T-cell (primary cell): ENCODE results near the gene BCAS3. TPM values are rescaled to one million over a fixed set of nuclear protein-coding genes. Genes with fewer than 3 reads are reported as not detected.

Experiments used
- ATAC-seq, 4 experiments: fragments of 200-7000 bp in 3 of 4; fragments of 150-1000 bp in 1 of 4; cut with Tn5 transposase; replicated peaks in 1 of 4; 1 replicate in 3 of 4; 2 replicates in 1 of 4; pipeline ENCODE4 v1.10.0; 2021; ENCODE audit warnings: moderate library complexity in 3 of 4, mild to moderate bottlenecking in 2 of 4, moderate number of reproducible peaks in 1 of 4
- CTCF ChIA-PET, 2 donors: fragments of 300-600 bp; sonication (Branson Sonifier 250); formaldehyde crosslinking; loops; one replicate each; lab custom pipeline; 2022; ENCODE audit warnings: antibody characterized with exemption in 2 of 2; lab: Charles Lee
- POLR2A ChIA-PET, 2 donors: fragments of 300-600 bp; sonication (Branson Sonifier 250); formaldehyde crosslinking; loops; one replicate each; lab custom pipeline; 2022; ENCODE audit warnings: antibody characterized with exemption in 2 of 2; lab: Charles Lee
- DNase-seq, 35 experiments: peaks; one replicate each; pipeline versions ENCODE4 v3.0.0 to v3.0.0-alpha.2; 2013 to 2023
- H3K27ac ChIP-seq: one replicate; pipeline ENCODE4 v1.5.1; 2013; ENCODE audit warnings: low read length
- H3K27me3 ChIP-seq, 2 experiments: replicated peaks in 1 of 2; 1 replicate in 1 of 2; 2 replicates in 1 of 2; pipeline versions ENCODE4 v1.6.1 to v1.7.0; 2013; ENCODE audit warnings: low read length in 1 of 2, mixed read lengths in 1 of 2; ENCODE audit not compliant: control insufficient read depth in 2 of 2, insufficient read depth in 2 of 2; ENCODE audit errors: extremely low read depth in 1 of 2
- H3K36me3 ChIP-seq, 2 donors: 1 replicate in 1 of 2; 2 replicates in 1 of 2; pipeline versions ENCODE4 v1.6.1 to v1.7.0; 2013; ENCODE audit warnings: low read length in 1 of 2; ENCODE audit not compliant: control insufficient read depth in 2 of 2, insufficient read depth in 1 of 2; ENCODE audit errors: extremely low read depth in 1 of 2
- H3K4me1 ChIP-seq, 2 experiments: 1 replicate in 1 of 2; 2 replicates in 1 of 2; pipeline versions ENCODE4 v1.6.1 to v1.7.0; 2013; ENCODE audit warnings: low read length in 2 of 2, mixed read lengths in 1 of 2; ENCODE audit not compliant: insufficient read depth in 2 of 2, control insufficient read depth in 1 of 2; ENCODE audit errors: extremely low read depth in 1 of 2
- H3K4me3 ChIP-seq, 2 donors: 1 replicate in 1 of 2; 2 replicates in 1 of 2; pipeline versions ENCODE4 v1.5.1 to v1.7.0; 2013; ENCODE audit warnings: mild to moderate bottlenecking in 2 of 2, low read length in 1 of 2, moderate library complexity in 1 of 2; ENCODE audit not compliant: control insufficient read depth in 1 of 2; ENCODE audit errors: extremely low read depth in 1 of 2
- H3K9me3 ChIP-seq: 2 replicates; pipeline ENCODE4 v1.7.0; 2013
- H3K27ac Mint-ChIP-seq, 2 donors: one replicate each; pipeline ENCODE4 v1.8.0; 2020 to 2021; ENCODE audit warnings: mild to moderate bottlenecking in 2 of 2, mixed read lengths in 2 of 2
- H3K27me3 Mint-ChIP-seq, 2 donors: one replicate each; pipeline ENCODE4 v1.8.0; 2021 to 2022; ENCODE audit warnings: mixed read lengths in 2 of 2
- H3K36me3 Mint-ChIP-seq: one replicate; pipeline ENCODE4 v1.8.0; 2021; ENCODE audit warnings: mixed read lengths
- H3K4me1 Mint-ChIP-seq, 3 donors: one replicate each; pipeline ENCODE4 v1.8.0; 2020 to 2022; ENCODE audit warnings: mixed read lengths in 3 of 3, mild to moderate bottlenecking in 1 of 3
- H3K4me3 Mint-ChIP-seq, 3 donors: one replicate each; pipeline ENCODE4 v1.8.0; 2020 to 2022; ENCODE audit warnings: mild to moderate bottlenecking in 3 of 3, mixed read lengths in 3 of 3, moderate library complexity in 3 of 3
- H3K9me3 Mint-ChIP-seq, 3 donors: one replicate each; pipeline ENCODE4 v1.8.0; 2020 to 2022; ENCODE audit warnings: mixed read lengths in 3 of 3
- WGBS: methylation state at CpG from one replicate; pipeline ENCODE4 v1.1.5; 2013; ENCODE audit warnings: missing lambda C conversion rate; ENCODE audit not compliant: insufficient coverage; 5-methylcytosine and 5-hydroxymethylcytosine counted together
- total RNA-seq, 35 experiments: library from RNA in 6 of 35; stranded (reverse) in 6 of 35; fragments of 120-200 nt in 1 of 35; gene quantifications; one replicate each; pipeline versions ENCODE4 v1.2.1 to v1.2.4 and lab custom pipeline; 2013 to 2026

The BCAS3 gene
- total RNA-seq, 5 donors from 2014 or later (not counting 1 experiment from before 2014, with no cell fraction given): 33.8 to 57.8 (median 38.1) TPM

GRCh38 chr17:61371179-61371578, 693.5 kb downstream of the BCAS3 start:
- no peak overlapping the region for H3K27ac ChIP-seq
- no CpG with 5 or more reads among the region's 1 CpG for WGBS
- H3K4me3 ChIP-seq: no peak overlapping the region
- DNase-seq (no peak), ATAC-seq (no peak)
- H3K27me3 ChIP-seq: no peaks in the 10 kb centered on the region
- Mint-ChIP-seq H3K4me3 (no peak overlapping the region), H3K27ac (no peak overlapping the region), H3K27me3 (no peaks in the 10 kb centered on the region), H3K4me1 (no peaks in the 10 kb centered on the region), H3K36me3 (peaks cover 22% of the 10 kb centered on the region), H3K9me3 (no peaks in the 10 kb centered on the region)
- ChIA-PET POLR2A (no interaction called here), CTCF (no interaction called here)
- H3K36me3 ChIP-seq: no peaks in the 10 kb centered on the region
- no peaks in the 10 kb centered on the region for H3K4me1 ChIP-seq
- H3K9me3 ChIP-seq: no peaks in the 10 kb centered on the region

- H3K27ac ChIP-seq: no peak overlapping the region
These were observed 694.0 kb downstream of the BCAS3 start for GRCh38 chr17:61371606-61372005.

GRCh38 chr17:61372436-61372835, 694.8 kb downstream of the BCAS3 start:
- H3K27ac ChIP-seq: no peak overlapping the region
- H3K4me3 Mint-ChIP-seq: no peak overlapping the region
- H3K36me3 ChIP-seq: no peaks in the 10 kb centered on the region
- ATAC-seq: no peak
- no peak for DNase-seq
- no peaks in the 10 kb centered on the region for H3K27me3 ChIP-seq
- ChIA-PET CTCF (interaction anchor here in 1 of 2 donors (0.7 kb wide), 1 partner anchor 401 kb away, joined by 4 read pairs; no protein-coding TSS in a partner anchor), POLR2A (no interaction called here)
- peaks cover 21% of the 10 kb centered on the region for H3K36me3 Mint-ChIP-seq
- no peaks in the 10 kb centered on the region for H3K9me3 Mint-ChIP-seq
- 96% methylated on average over 9 of the region's 9 CpGs for WGBS
- no peaks in the 10 kb centered on the region for H3K4me1 ChIP-seq
- H3K4me3 ChIP-seq: no peak overlapping the region
- no peak overlapping the region for H3K27ac Mint-ChIP-seq
- no peaks in the 10 kb centered on the region for H3K4me1 Mint-ChIP-seq
- H3K9me3 ChIP-seq: no peaks in the 10 kb centered on the region
- no peaks in the 10 kb centered on the region for H3K27me3 Mint-ChIP-seq

More at GRCh38 chr17:61371606-61372005, 694.0 kb downstream of the BCAS3 start:
- DNase-seq: no peak
- Histone ChIP-seq H3K4me3 (no peak overlapping the region), H3K4me1 (no peaks in the 10 kb centered on the region), H3K9me3 (no peaks in the 10 kb centered on the region), H3K36me3 (no peaks in the 10 kb centered on the region), H3K27me3 (no peaks in the 10 kb centered on the region)
- ChIA-PET POLR2A (no interaction called here), CTCF (no interaction called here)
- peaks cover 24% of the 10 kb centered on the region for H3K36me3 Mint-ChIP-seq
- H3K4me3 Mint-ChIP-seq: no peak overlapping the region
- H3K27ac Mint-ChIP-seq: no peak overlapping the region
- WGBS: 100% methylated on average over 1 of the region's 8 CpGs
- no peak for ATAC-seq
- no peaks in the 10 kb centered on the region for H3K9me3 Mint-ChIP-seq
- no peaks in the 10 kb centered on the region for H3K4me1 Mint-ChIP-seq
- H3K27me3 Mint-ChIP-seq: no peaks in the 10 kb centered on the region

GRCh38 chr17:61376931-61377838, 699.5 kb downstream of the BCAS3 start:
- Mint-ChIP-seq H3K27ac (no peak overlapping the region), H3K4me3 (no peak overlapping the region), H3K4me1 (no peaks in the 10 kb centered on the region), H3K27me3 (no peaks in the 10 kb centered on the region), H3K9me3 (no peaks in the 10 kb centered on the region), H3K36me3 (peaks cover 37% of the 10 kb centered on the region)
- no peak overlapping the region for H3K27ac ChIP-seq
- no peak for ATAC-seq
- CTCF ChIA-PET: no interaction called here
- no peaks in the 10 kb centered on the region for H3K9me3 ChIP-seq
- no peaks in the 10 kb centered on the region for H3K4me1 ChIP-seq
- no peak for DNase-seq
- 94% methylated on average over 8 of the region's 18 CpGs for WGBS
- no peaks in the 10 kb centered on the region for H3K27me3 ChIP-seq
- H3K36me3 ChIP-seq: no peaks in the 10 kb centered on the region
- POLR2A ChIA-PET: interaction anchor here in 1 of 2 donors (0.5 kb wide), 1 partner anchor 9 kb away, joined by 3 read pairs; no protein-coding TSS in a partner anchor
- no peak overlapping the region for H3K4me3 ChIP-seq

- Mint-ChIP-seq H3K4me1 (no peaks in the 10 kb centered on the region), H3K27ac (no peak overlapping the region), H3K4me3 (no peak overlapping the region), H3K9me3 (no peaks in the 10 kb centered on the region), H3K27me3 (no peaks in the 10 kb centered on the region), H3K36me3 (peaks cover 35% of the 10 kb centered on the region)
- ChIA-PET POLR2A (no interaction called here), CTCF (no interaction called here)
- DNase-seq (no peak), ATAC-seq (no peak)
- H3K27ac ChIP-seq: no peak overlapping the region
- no CpG with 5 or more reads among the region's 8 CpGs for WGBS
- H3K27me3 ChIP-seq: no peaks in the 10 kb centered on the region
- H3K4me1 ChIP-seq: no peaks in the 10 kb centered on the region
- no peaks in the 10 kb centered on the region for H3K9me3 ChIP-seq
- H3K4me3 ChIP-seq: no peak overlapping the region
- no peaks in the 10 kb centered on the region for H3K36me3 ChIP-seq
These were observed 701.2 kb downstream of the BCAS3 start for GRCh38 chr17:61378658-61379456.

- ATAC-seq (no peak), DNase-seq (no peak)
- Mint-ChIP-seq H3K9me3 (no peaks in the 10 kb centered on the region), H3K27me3 (no peaks in the 10 kb centered on the region), H3K4me3 (no peak overlapping the region), H3K27ac (no peak overlapping the region), H3K4me1 (no peaks in the 10 kb centered on the region), H3K36me3 (peaks cover 33% of the 10 kb centered on the region)
- Histone ChIP-seq H3K4me3 (no peak overlapping the region), H3K4me1 (no peaks in the 10 kb centered on the region), H3K27ac (no peak overlapping the region), H3K27me3 (no peaks in the 10 kb centered on the region), H3K9me3 (no peaks in the 10 kb centered on the region), H3K36me3 (no peaks in the 10 kb centered on the region)
- 95% methylated on average over 11 of the region's 21 CpGs for WGBS
- CTCF ChIA-PET: interaction anchor here in 1 of 2 donors (0.6 kb wide), 1 partner anchor 144 kb away, joined by 5 read pairs; no protein-coding TSS in a partner anchor
- POLR2A ChIA-PET: interaction anchor here in 1 of 2 donors (0.6 kb wide), 1 partner anchor 718 kb away, joined by 3 read pairs; no protein-coding TSS in a partner anchor
These were observed 702.0 kb downstream of the BCAS3 start for GRCh38 chr17:61379457-61380216.
